Transverse colon (tissue), 4 donors: ENCODE measurements around the gene E2F1. TPM values are rescaled to one million over a fixed set of nuclear protein-coding genes. Genes with fewer than 3 reads are reported as not detected.

Experiments
- DNase-seq: peaks from one replicate; pipeline ENCODE4 v3.0.0-alpha.2; 2019
- H3K27ac ChIP-seq, 4 donors: fragments of 200-600 bp; sonication (generic); 2 replicates each; pipeline ENCODE4 v1.5.1; 2016 to 2018; ENCODE audit warnings: inconsistent platforms in 4 of 4
- H3K27me3 ChIP-seq: fragments of 200-600 bp; sonication (generic); 2 replicates; pipeline ENCODE4 v1.5.1; 2017; ENCODE audit warnings: inconsistent platforms
- H3K36me3 ChIP-seq, 4 donors: fragments of 200-600 bp; sonication (generic); 2 replicates each; pipeline ENCODE4 v1.5.1; 2017 to 2019; ENCODE audit warnings: inconsistent platforms in 4 of 4
- H3K4me1 ChIP-seq, 4 donors: fragments of 200-600 bp; sonication (generic); 2 replicates each; pipeline ENCODE4 v1.5.1; 2017 to 2020; ENCODE audit warnings: inconsistent platforms in 4 of 4
- H3K4me3 ChIP-seq, 4 donors: fragments of 200-600 bp; sonication (generic); 1 replicate in 1 of 4; 2 replicates in 3 of 4; pipeline versions ENCODE4 v1.5.1 to v1.6.1; 2017 to 2019; ENCODE audit warnings: inconsistent platforms in 4 of 4
- H3K9me3 ChIP-seq, 2 donors: fragments of 200-600 bp; sonication (generic); 2 replicates each; pipeline ENCODE4 v1.5.1; 2017 to 2019; ENCODE audit warnings: inconsistent platforms in 2 of 2
- EP300 ChIP-seq: sonication (generic); formaldehyde crosslinking; IDR thresholded peaks from one replicate; pipeline ENCODE4 v1.6.1; 2017; ENCODE audit warnings: antibody characterized with exemption, low read depth
- POLR2A ChIP-seq: fragments of 450-650 bp; IDR thresholded peaks from one replicate; pipeline ENCODE4 v1.6.1; 2016; ENCODE audit warnings: antibody characterized with exemption, mild to moderate bottlenecking, moderate library complexity
- POLR2AphosphoS5 ChIP-seq, 3 donors: sonication (generic); formaldehyde crosslinking; IDR thresholded peaks; one replicate each; pipeline ENCODE4 v1.6.1; 2016; ENCODE audit warnings: antibody characterized with exemption in 3 of 3
- WGBS, 2 donors: methylation state at CpG; one replicate each; pipeline ENCODE4 v1.1.5; 2018; ENCODE audit warnings: low coverage in 1 of 2; 5-methylcytosine and 5-hydroxymethylcytosine counted together
- in situ Hi-C, 4 donors: fragments of 200-750 bp; cut with MboI; loops; one replicate each; pipeline versions ENCODE4 v1.15.0 to v1.15.1; 2017; ENCODE audit warnings: low sequenced_read_pairs in 3 of 4, low pct_ligation_motif_present in 1 of 4, low pct_unique_long_range_greater_than_20kb in 1 of 4
- intact Hi-C: fragments of 100-400 bp; cut with DNase I; formaldehyde crosslinking; loops from one replicate; pipeline ENCODE4 v1.15.1; 2023; ENCODE audit warnings: low total_unique reads
- total RNA-seq, 4 donors: library from RNA; depleted of rRNA; stranded (reverse); fragments of >200 nt; gene quantifications; one replicate each; pipeline ENCODE4 v1.1.0, GENCODE V29; 2016
- TF ChIP-seq, protein P1 (sequence below), 5 experiments: fragments of 200-600 bp in 3 of 5; fragments of 450-650 bp in 2 of 5; sonication (generic) in 3 of 5; IDR thresholded peaks; 1 replicate in 2 of 5; 2 replicates in 3 of 5; pipeline ENCODE4 v1.5.1; 2016 to 2017; ENCODE audit warnings: antibody characterized with exemption in 5 of 5, inconsistent platforms in 3 of 5, mild to moderate bottlenecking in 2 of 5, moderate library complexity in 1 of 5

Gene E2F1
- total RNA-seq, 4 donors from 2014 or later = 1.2 to 2.7 (median 2.1) TPM; not detected in 1

GRCh38 chr20:33709905-33710541 lies 23.8 kb upstream of the E2F1 start:
- in situ Hi-C loops (no loop called here), intact Hi-C loops (no loop called here)
- Histone ChIP-seq H3K36me3 (peaks cover 0 to 10% (median 4%) of the 10 kb centered on the region in 4 donors), H3K27ac (no peak overlapping the region), H3K4me1 (no peaks in the 10 kb centered on the region), H3K4me3 (no peak overlapping the region), H3K27me3 (no peaks in the 10 kb centered on the region), H3K9me3 (no peaks in the 10 kb centered on the region)
- 72 to 80% methylated on average over 10 to 16 of the region's 16 CpGs for WGBS, 2 donors
- TF ChIP-seq EP300 = no peak
- TF ChIP-seq, protein P1, sequence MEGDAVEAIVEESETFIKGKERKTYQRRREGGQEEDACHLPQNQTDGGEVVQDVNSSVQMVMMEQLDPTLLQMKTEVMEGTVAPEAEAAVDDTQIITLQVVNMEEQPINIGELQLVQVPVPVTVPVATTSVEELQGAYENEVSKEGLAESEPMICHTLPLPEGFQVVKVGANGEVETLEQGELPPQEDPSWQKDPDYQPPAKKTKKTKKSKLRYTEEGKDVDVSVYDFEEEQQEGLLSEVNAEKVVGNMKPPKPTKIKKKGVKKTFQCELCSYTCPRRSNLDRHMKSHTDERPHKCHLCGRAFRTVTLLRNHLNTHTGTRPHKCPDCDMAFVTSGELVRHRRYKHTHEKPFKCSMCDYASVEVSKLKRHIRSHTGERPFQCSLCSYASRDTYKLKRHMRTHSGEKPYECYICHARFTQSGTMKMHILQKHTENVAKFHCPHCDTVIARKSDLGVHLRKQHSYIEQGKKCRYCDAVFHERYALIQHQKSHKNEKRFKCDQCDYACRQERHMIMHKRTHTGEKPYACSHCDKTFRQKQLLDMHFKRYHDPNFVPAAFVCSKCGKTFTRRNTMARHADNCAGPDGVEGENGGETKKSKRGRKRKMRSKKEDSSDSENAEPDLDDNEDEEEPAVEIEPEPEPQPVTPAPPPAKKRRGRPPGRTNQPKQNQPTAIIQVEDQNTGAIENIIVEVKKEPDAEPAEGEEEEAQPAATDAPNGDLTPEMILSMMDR (IDR thresholded peaks at IDR 0.05) = no peak
- TF ChIP-seq POLR2A = no peak
- no peak for TF ChIP-seq POLR2AphosphoS5 (IDR thresholded peaks at IDR 0.05)
- no peak for DNase-seq

- Histone ChIP-seq H3K4me3 (no peak overlapping the region), H3K9me3 (no peaks in the 10 kb centered on the region), H3K4me1 (no peaks in the 10 kb centered on the region), H3K27ac (no peak overlapping the region), H3K36me3 (peaks cover 0 to 10% (median 4%) of the 10 kb centered on the region in 4 donors), H3K27me3 (no peaks in the 10 kb centered on the region)
- 75% methylated on average over 2 of the region's 2 CpGs; no CpG with 5 or more reads in 1 of the 2 donors for WGBS, 2 donors
- DNase-seq = no peak
- in situ Hi-C loops (no loop called here), intact Hi-C loops (no loop called here)
- TF ChIP-seq POLR2A = no peak
- TF ChIP-seq EP300 = no peak
- TF ChIP-seq, protein P1 (IDR thresholded peaks at IDR 0.05) = no peak
- no peak for TF ChIP-seq POLR2AphosphoS5 (IDR thresholded peaks at IDR 0.05)
Observed at GRCh38 chr20:33709398-33709797, 23.2 kb upstream of the E2F1 start.

GRCh38 chr20:33707668-33708067 lies 21.5 kb upstream of the E2F1 start:
- WGBS, 2 donors = 83% methylated on average over 11 of the region's 11 CpGs; no CpG with 5 or more reads in 1 of the 2 donors
- no peaks in the 10 kb centered on the region for H3K9me3 ChIP-seq
- intact Hi-C loops = no loop called here
- peaks cover 0 to 5% (median 2%) of the 10 kb centered on the region in 4 donors for H3K36me3 ChIP-seq
- no peak overlapping the region for H3K27ac ChIP-seq
- H3K4me3 ChIP-seq = no peak overlapping the region
- no peaks in the 10 kb centered on the region for H3K4me1 ChIP-seq
- no peaks in the 10 kb centered on the region for H3K27me3 ChIP-seq
- no peak for DNase-seq
- in situ Hi-C loops = no loop called here
- no peak for TF ChIP-seq POLR2AphosphoS5 (IDR thresholded peaks at IDR 0.05)
- no peak for TF ChIP-seq EP300
- TF ChIP-seq POLR2A = no peak
- TF ChIP-seq, protein P1 (IDR thresholded peaks at IDR 0.05) = no peak

DNA sequence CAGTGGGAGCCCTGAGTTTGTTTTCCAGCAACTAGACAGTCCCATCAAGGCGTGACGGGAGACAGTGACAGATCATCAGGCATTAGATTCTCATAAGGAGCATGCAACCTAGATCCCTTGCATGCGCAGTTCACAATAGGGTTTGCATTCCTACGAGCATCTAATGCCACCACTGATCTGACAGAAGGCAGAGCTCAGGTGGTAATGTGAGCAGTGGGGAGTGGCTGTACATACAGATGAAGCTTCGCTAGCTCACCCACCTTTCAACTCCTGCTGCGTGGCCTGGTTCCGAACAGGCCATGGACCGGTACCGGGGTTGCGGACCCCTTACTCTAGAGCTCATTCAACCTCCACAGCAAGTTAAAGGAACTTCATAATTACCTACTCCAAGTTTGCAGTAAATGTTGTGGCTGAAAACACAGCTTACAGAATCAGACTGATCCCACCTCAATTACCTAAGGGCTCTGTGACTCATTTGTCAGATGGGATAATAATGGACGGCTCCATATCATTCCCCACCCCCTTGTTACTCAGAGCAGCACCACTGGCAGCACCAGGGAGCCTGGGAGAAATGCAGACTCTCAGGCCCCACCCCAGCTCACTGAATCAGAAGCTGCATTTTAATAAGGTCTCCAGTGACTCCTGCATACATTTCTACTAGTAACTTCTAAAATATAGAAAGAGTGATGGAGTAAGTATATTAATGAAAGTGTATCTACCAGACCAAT lies 18.2 kb upstream of the E2F1 start:
- Histone ChIP-seq H3K27ac (no peak overlapping the region), H3K4me1 (no peaks in the 10 kb centered on the region), H3K36me3 (peaks cover 0 to 3% (median 0%) of the 10 kb centered on the region in 4 donors), H3K4me3 (no peak overlapping the region), H3K9me3 (no peaks in the 10 kb centered on the region), H3K27me3 (no peaks in the 10 kb centered on the region)
- intact Hi-C loops = no loop called here
- in situ Hi-C loops = no loop called here
- DNase-seq = no peak
- WGBS, 2 donors = 95% methylated on average over 11 of the region's 11 CpGs; no CpG with 5 or more reads in 1 of the 2 donors
- TF ChIP-seq POLR2A = no peak
- TF ChIP-seq, protein P1 (IDR thresholded peaks at IDR 0.05) = no peak
